ENCODE measurements around the gene C19orf33.
"Not testable (repeated sequence)": the region's sequence is repeated elsewhere in the genome, so short reads cannot be mapped to it uniquely, and the experiment has no call there.

Gene C19orf33

DNA sequence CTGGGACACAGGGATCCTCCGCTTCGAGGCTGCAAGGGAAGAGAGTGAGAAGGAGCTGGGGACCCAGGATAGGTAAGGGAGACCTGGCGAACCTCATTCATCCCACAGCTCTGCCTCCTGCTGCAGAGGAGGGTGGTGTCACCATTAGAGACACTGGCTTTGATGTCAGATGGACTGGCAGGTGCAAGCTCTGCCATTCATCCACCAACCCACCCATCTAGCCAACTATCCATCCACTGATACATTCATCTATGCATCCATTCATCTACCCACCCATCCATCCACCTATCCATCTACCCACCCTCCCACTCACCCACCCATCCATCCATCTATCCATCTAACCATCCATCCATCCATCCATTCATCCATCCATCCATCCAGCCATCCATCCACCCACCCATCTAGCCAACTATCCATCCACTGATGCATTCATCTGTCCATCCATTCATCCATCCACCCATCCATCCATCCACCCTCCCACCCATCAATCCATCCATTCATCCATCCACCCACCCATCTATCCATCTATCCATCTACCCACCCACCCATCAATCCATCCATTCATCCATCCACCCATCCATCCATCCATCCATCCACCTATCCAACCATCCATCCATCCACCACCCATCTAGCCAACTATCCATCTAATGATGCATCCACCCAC lies 5.7 kb downstream of the C19orf33 start:
- no peak for DNase-seq

- no peak for DNase-seq
Measured at GRCh38 chr19:38310279-38310670, 6.2 kb downstream of the C19orf33 start.

GRCh38 chr19:38310986-38311385 lies 6.9 kb downstream of the C19orf33 start:
- DNase-seq = no peak

DNA sequence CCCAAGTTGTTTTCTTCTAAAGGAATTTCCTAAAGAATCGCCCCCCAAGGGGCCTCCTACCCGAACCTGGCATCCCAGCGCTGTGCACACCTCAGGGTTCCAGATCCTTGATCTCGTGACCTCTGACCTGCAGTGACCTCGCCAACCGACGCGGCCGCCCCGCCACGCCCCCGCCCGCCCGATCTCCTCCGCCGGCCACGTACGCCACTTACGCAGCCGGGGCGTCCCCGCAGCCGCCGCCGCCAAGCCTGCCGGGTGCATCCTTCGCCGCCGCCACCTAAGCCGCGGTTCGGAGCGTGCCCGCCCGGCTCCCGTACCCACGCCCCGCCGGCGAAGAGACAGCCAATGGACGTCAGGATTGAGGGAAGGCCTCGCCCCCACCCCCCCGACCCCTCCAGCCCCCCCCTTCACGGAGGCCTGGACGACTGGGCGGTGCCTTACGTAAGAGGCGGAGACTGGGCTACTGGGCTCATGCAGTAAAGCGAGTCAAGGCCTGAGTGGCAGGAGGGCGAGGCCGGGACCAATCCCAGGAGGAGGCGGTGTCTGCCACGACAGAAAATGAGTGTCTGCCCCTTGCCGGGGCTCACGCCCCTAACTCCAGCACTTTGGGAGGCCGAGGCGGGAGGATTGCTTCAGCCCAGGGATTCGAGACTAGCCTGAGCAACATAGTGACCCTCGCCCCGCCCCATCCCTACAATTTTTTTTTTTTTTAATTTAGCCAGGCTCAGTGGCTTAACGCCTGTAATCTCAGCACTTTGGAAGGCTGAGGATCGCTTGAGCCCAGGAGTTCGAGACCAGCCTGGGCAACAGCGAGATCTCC lies 11.8 kb downstream of the C19orf33 start, which contains the start of gene YIF1B:
Gene YIF1B (minus strand): TSS at position 291 of the 820 bp plus-strand sequence. CDS start 30 bp downstream, at position 261.
- peak; percentile 90 for DNase-seq

- DNase-seq = no peak
Measured at GRCh38 chr19:38316477-38317067, 12.5 kb downstream of the C19orf33 start.

DNA sequence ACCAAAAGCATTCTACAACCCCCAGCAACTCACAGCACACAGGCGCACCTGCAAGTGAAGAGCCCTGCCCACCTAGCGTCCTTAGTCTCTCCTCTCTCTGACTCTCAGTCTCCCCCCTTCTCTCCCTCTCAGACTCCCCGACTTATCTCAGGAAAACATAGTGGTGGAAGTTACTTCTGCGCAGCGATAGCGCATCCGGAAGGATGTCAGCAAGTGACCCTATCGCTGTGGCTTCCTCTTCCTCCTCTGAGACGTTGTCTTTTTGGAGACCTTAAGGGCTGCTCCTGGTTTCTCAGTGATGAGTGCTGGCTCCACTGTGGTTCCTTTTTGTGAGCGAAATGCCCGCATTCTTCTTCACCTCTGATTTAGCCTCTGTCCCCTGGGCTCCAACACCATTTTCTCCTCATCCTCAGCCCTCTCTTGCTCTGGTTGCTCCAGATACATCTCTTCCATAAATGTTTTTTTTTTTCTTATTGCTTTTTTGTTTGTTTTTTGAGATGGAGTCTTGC lies 13.1 kb downstream of the C19orf33 start:
- no peak for DNase-seq

DNA sequence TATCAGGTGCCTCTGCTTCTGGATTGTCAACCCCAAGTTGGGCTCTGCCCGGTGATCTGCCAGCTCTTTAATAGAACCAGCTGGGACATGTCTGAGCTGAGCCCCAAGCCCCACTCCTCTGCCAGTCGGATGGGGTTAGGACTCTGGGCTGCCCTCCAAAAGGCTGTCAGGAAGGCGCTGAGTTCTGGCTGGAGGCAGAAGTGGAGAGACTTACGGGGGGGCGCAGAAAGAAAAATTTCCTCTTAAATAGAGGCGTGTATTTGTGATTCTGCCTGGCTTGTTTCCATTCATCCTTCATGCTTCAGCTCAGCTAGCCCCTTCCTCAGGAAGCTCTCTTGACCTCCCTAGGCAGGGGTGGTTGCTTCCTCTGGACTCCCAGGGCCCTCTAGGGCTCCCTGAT lies 14.6 kb downstream of the C19orf33 start:
- DNase-seq = no peak

GRCh38 chr19:38319421-38320258 lies 15.6 kb downstream of the C19orf33 start, which contains the start of gene KCNK6:
KCNK6 (plus strand) TSS chr19:38319845; CDS start chr19:38319951, 106 bp downstream.
- DNase-seq = no peak

DNA sequence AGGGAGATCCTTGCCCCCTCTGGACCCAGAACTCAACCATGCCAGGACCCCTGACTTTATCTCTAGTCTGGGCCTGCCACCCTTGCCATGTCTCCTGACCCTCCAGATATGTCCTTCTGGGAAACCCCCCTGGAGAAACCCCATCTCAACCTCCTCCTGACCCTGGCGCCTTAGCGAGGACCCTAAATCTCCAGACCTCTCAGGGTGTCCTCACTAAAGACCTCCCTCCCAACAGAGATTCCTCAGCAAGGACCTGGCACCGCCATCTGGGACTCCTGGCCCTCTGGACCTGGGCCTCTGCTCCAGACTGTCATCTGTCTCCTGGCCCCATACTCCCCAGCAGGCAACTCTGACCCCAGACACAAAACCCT lies 16.9 kb downstream of the C19orf33 start:
- no peak for DNase-seq

DNA sequence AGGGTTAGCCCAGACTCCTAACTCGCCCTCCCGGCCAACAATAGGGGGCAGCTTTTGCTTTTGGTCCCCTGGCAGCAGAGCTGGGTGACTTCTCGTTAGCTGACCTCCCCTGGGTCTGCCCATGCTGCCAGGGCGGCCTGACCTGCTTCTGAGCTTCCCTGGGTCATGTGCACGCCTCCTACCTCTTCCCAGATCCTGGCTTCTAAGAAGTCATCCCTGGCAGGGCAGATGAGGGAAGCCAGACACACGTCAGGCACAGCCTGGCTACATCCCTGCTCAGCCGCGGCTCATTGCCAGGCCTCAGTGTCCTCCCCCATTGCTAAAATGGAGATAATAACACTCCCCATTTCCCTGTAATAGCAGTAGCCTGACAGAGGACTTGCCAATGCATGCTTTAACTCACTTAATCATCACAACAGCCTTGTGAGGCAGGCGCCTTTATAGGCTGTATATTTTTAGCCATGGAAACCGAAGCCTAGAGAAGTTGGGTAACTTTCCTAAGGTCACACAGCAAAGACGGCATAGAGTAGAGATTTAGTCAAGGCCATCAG lies 17.7 kb downstream of the C19orf33 start:
- DNase-seq = no peak

DNA sequence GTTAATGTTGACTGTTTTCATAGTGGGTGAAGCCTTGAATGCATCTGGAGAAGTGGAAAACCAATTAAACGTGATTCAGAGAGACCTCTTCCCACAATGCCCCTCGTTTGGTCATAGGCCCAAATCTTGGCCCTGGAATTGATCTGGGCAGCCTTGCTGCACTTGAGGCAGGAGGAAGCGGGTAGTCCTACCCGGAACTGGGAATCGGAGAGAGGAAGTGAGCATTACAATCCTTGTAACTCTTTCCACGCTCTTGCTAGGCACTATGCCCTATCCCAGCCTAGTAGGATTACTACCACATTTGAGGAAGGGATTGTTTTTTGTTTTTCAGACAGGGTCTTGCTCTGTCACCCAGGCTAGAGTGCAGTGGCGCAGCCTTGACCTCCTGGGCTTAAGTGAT lies 19.2 kb downstream of the C19orf33 start:
- DNase-seq = no peak

DNA sequence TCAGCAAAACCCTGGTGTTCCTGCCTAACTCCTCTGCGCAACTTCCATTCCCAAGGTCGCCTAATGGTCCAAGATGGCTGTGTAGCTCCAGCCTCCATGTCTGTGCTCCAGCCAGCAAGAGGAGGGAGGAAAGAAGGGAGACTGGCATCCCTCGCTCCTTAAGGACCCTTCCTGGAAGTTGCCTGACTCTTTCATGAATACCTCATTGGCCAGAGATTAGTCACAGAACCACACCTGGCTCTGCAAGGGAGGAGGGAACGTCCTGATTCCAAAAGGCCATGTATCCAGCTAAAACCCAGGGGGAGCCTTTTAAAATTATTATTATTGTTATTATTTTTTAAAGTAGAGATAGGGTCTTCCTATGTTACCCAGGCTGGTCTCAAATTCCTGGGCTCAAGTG lies 20.4 kb downstream of the C19orf33 start:
- no peak for DNase-seq

- no peak for DNase-seq
Measured at GRCh38 chr19:38326591-38326990, 22.5 kb downstream of the C19orf33 start.

DNA sequence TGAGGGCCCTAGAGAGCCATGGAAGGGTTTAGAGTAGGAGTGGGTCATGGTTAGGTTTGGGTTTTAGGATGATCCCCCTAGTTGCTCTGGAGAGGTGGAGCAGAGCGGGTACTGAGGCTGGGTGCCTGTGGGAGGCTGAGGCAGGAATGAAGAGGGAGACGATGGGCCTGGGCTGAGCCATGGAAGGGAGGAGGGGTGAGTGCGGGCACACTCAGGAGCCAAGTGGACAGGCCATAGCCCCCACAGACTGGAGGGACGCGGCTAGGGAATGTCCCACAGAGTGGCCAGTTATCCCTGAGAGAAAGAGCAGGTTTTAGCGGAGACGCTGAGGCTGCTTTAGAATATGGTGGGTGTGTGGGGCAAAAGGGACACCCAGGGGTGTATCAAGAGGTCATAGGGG lies 25.6 kb downstream of the C19orf33 start:
- no peak for DNase-seq

DNA sequence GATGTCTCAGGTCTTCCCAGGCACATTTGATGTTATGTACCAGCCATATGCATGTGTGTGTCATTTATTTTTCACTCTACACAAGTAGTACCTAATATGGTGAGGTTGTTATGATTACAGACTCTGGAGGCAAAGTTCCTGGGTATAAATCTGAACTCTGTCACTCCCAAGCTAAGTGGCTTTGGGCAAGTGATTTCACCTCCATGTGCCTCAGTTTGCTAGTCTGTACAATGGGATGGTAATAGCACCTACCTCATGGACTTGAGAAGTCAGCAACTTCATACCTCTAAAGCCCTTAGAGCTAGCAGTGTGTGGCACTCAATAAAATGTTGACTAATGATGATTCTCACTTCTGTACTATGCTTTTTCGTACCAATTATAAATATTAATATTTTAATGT lies 27.7 kb downstream of the C19orf33 start:
- DNase-seq = no peak

- no peak for DNase-seq
Measured at GRCh38 chr19:38333245-38333644, 29.2 kb downstream of the C19orf33 start.

DNA sequence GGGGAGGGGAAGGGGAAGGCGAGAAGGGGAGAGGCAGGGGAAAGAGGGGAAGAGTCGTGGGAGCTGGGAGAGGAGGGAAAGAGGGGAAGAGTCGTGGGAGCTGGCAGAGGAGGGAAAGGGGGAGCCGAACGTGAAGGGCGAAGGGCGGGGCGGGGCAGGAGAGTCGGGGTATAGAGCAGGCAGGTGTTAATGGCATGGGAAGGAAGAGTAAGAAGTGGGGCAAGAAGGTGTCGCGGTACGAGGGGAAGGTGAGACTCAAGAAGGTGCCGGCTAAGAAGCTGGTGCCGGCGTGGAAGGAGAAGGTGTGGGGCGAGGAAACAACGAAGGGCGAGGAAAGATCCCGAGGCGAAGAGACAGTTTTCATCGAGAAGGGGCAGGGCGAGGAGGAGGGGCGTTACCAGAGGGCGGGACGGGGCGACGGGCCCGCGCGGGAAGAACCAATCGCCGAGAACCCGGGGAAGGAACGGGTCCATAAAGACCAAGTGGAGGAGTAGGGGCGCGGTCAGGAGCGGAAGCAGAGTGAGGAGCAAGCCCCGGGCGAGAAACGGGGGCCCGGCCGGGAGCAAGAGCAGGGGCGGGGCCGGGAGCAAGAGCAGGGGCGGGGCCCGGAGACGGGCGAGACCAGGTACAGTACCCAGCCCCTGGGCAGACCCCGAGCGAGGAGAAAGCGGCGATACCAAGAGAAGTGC lies 32.0 kb downstream of the C19orf33 start:
- peak; percentile 79 for DNase-seq

DNA sequence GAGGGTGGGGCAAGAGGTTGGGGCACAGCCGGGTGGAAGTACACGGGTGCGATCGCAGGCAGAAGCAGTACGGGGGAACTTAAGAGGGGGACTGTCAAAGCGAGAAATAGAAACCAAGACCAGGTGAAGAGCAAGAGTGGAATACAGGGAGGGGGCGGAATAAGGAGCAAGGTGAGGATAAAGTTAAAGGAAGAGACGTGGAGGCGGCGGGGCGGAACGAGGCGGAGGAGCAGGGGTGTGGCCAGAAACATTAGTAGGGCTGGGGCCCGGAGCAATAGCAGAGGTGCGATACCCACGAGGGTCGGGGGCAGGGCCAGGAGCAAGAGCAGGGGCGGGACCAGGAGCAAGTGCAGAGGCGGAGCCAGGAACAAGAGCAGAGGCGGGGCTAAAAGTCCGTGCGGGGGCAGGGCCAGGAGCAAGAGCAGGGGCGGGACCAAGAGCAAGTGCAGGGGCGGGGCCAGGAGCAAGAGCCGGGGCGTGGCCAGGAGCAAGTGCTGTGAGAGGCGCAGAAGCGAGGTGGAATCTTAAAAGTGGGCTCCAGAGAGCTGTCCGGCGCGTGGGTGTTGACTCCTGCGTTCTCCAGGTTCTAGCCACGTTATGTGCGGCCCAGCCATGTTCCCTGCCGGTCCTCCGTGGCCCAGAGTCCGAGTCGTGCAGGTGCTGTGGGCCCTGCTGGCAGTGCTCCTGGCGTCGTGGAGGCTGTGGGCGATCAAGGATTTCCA lies 32.7 kb downstream of the C19orf33 start:
- peak; percentile 75 for DNase-seq

GRCh38 chr19:38337360-38337653 lies 33.3 kb downstream of the C19orf33 start:
- no peak for DNase-seq

- not testable (repeated sequence) for DNase-seq
Measured at GRCh38 chr19:38339011-38339410, 35.0 kb downstream of the C19orf33 start.

GRCh38 chr19:38340927-38341326 lies 36.9 kb downstream of the C19orf33 start:
- no peak for DNase-seq
